ENCODE data around the gene METTL26. TPM values are rescaled to one million over a fixed set of nuclear protein-coding genes. Genes with fewer than 3 reads are reported as not detected.

Gene METTL26
- polyA plus RNA-seq, 3 donors: 57.1 to 80.9 (median 70.4) TPM

DNA sequence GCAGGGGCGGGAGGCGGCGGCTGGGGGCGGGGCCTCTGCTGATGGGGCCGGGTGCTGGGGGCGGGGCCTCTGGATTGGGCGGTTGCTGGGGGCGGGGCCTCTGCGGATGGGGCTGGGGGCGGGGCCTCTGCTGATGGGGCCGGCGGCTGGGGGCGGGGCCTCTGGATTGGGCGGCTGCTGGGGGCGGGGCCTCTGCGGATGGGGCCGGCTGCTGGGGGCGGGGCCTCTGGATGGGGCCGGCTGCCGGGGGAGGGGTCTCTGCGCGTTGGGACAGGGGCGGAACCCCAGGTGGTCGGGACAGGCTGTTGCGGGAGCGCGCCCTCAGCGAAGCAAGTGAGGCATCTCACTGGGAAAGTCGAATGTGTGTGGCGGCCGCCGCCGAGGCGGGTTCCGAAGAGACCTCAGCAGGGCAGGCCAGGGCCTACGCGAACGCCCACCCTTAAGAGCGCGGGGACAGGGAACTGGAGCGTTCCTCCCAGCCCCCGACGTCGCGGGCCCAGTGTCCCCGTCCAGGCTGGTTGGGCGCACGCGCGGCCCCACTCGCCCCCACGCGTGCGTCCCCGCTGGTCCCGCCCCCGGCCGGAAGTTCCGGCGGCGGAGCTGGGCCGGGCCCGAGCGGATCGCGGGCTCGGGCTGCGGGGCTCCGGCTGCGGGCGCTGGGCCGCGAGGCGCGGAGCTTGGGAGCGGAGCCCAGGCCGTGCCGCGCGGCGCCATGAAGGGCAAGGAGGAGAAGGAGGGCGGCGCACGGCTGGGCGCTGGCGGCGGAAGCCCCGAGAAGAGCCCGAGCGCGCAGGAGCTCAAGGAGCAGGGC, 43.9 kb upstream of the METTL26 start, which contains the start of gene STUB1:
STUB1 (plus strand) TSS at position 597 of the 811 bp plus-strand sequence; CDS start at position 713, 116 bp downstream.
- Mint-ChIP-seq H3K27me3 (ENCODE audit: low read depth in 3 of 3) (peaks cover 16 to 30% (median 19%) of the 10 kb centered on the region in 3 donors), H3K4me3 (peak within 1 kb of the TSS; percentile 79 to 90), H3K27ac (peak within 1 kb of the TSS; percentile 63 to 93 (median 91)), H3K36me3 (peaks cover 14 to 21% of the 10 kb centered on the region in 2 donors), H3K9me3 (peaks cover 0 to 3% (median 0%) of the 10 kb centered on the region in 7 donors), H3K4me1 (peaks cover 29% of the 10 kb centered on the region)
- peaks cover 3 to 25% of the 10 kb centered on the region in 2 donors for H3K27me3 ChIP-seq (ENCODE audit: control insufficient read depth in 2 of 2, insufficient read depth in 2 of 2, low read length in 2 of 2)
- H3K9me3 ChIP-seq (replicated peaks in 1 of 2; ENCODE audit: control insufficient read depth in 1 of 2, insufficient read depth in 1 of 2, low read length in 2 of 2): no peaks in the 10 kb centered on the region
- peak within 1 kb of the TSS; percentile 95 for H3K4me2 ChIP-seq (replicated peaks; ENCODE audit: extremely low read depth, low read length, poor library complexity, severe bottlenecking)
- peaks cover 10 to 20% of the 10 kb centered on the region in 2 donors for H3K36me3 ChIP-seq (replicated peaks in 1 of 2; ENCODE audit: control insufficient read depth in 1 of 2, insufficient read depth in 2 of 2, low read length in 2 of 2)
- intact Hi-C loops (cut with micrococcal nuclease): loop anchor here (2.0 to 5.0 kb wide), 3 partner anchors 17 to 93 kb away; partner anchors contain the start of gene METTL26 (in 1 of the 2)
- peaks cover 39 to 59% of the 10 kb centered on the region in 2 donors for H3K4me1 ChIP-seq (ENCODE audit: control insufficient read depth in 1 of 2, insufficient read depth in 2 of 2, low read length in 2 of 2)
- peaks cover 33% of the 10 kb centered on the region for H3K79me2 ChIP-seq (ENCODE audit: insufficient read depth, low read length)
- H3K9ac ChIP-seq (ENCODE audit: insufficient read depth, low read length, poor library complexity, severe bottlenecking): peak within 1 kb of the TSS; percentile 78
- peak within 1 kb of the TSS; percentile 58 to 82 (median 76) for H3K4me3 ChIP-seq (replicated peaks in 1 of 3; ENCODE audit: low read depth in 2 of 3, low read length in 3 of 3)
- under 1% methylated on average over 76 of the region's 91 CpGs for WGBS (ENCODE audit: insufficient coverage)
- peak; percentile 73 to 85 (median 75) for DNase-seq
- H2AFZ ChIP-seq (ENCODE audit: insufficient read depth, low read depth, low read length, poor library complexity, severe bottlenecking): peak within 1 kb of the TSS; percentile 82
- peak within 1 kb of the TSS; percentile 74 to 85 for H3K27ac ChIP-seq (ENCODE audit: low read depth in 1 of 2, low read length in 2 of 2)
- peaks cover 35% of the 10 kb centered on the region for H4K20me1 ChIP-seq (ENCODE audit: insufficient read depth, low read length)
- TF ChIP-seq, protein P1, sequence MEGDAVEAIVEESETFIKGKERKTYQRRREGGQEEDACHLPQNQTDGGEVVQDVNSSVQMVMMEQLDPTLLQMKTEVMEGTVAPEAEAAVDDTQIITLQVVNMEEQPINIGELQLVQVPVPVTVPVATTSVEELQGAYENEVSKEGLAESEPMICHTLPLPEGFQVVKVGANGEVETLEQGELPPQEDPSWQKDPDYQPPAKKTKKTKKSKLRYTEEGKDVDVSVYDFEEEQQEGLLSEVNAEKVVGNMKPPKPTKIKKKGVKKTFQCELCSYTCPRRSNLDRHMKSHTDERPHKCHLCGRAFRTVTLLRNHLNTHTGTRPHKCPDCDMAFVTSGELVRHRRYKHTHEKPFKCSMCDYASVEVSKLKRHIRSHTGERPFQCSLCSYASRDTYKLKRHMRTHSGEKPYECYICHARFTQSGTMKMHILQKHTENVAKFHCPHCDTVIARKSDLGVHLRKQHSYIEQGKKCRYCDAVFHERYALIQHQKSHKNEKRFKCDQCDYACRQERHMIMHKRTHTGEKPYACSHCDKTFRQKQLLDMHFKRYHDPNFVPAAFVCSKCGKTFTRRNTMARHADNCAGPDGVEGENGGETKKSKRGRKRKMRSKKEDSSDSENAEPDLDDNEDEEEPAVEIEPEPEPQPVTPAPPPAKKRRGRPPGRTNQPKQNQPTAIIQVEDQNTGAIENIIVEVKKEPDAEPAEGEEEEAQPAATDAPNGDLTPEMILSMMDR (IDR thresholded peaks at IDR 0.05): no peak

All from CD14-positive monocyte (primary cell).